Type B pancreatic cell (in vitro differentiated cells): ENCODE data around the gene HELZ. TPM values are rescaled to one million over a fixed set of nuclear protein-coding genes. Genes with fewer than 3 reads are reported as not detected.

Source experiments
- DNase-seq: peaks from one replicate; pipeline ENCODE4 v3.0.0; 2021; ENCODE audit warnings: mixed read lengths; ENCODE audit not compliant: unreplicated experiment; ENCODE audit errors: extremely low spot score
- H3K27ac Mint-ChIP-seq: 2 replicates; pipeline ENCODE4 v1.8.0; 2021; ENCODE audit warnings: mild to moderate bottlenecking, mixed read lengths
- H3K27me3 Mint-ChIP-seq: 2 replicates; pipeline ENCODE4 v1.8.0; 2021; ENCODE audit warnings: mixed read lengths
- H3K36me3 Mint-ChIP-seq: 2 replicates; pipeline ENCODE4 v1.8.0; 2021; ENCODE audit warnings: mixed read lengths
- H3K4me1 Mint-ChIP-seq: one replicate; pipeline ENCODE4 v1.8.0; 2021; ENCODE audit warnings: mixed read lengths; ENCODE audit not compliant: unreplicated experiment
- H3K4me3 Mint-ChIP-seq: 2 replicates; pipeline ENCODE4 v1.8.0; 2021; ENCODE audit warnings: mild to moderate bottlenecking, mixed read lengths
- H3K9me3 Mint-ChIP-seq: 2 replicates; pipeline ENCODE4 v1.8.0; 2021; ENCODE audit warnings: mixed read lengths
- CTCF ChIP-seq: fragments of 200-600 bp; sonication (generic); conservative IDR thresholded peaks from 2 replicates; pipeline ENCODE4 v1.5.0; 2021; ENCODE audit warnings: antibody characterized with exemption, mild to moderate bottlenecking
- total RNA-seq: library from RNA; stranded (reverse); gene quantifications from 2 replicates; pipeline ENCODE4 v1.2.1, GENCODE V29; 2021; ENCODE audit warnings: low replicate concordance

The HELZ gene
- total RNA-seq, 1 donor from 2014 or later, result 55.1 TPM

DNA sequence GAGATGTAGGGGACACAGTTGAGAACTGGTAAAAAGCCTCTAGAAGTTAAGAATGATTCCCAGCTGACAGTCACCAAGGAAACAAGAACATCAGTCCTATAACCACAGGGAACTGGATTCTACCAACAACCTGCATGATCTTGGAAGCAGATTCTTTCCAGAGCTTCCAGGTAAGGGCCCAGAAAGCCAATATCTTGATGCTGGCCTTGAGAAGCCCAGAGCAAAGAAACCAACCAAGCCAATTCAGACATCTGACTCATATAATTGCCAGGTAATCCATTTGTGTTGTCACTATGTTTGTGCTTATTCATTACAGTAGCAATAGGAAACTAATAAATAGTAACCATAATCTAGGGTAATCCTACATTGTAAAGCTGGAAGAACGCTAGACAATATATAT lies 119.1 kb downstream of the HELZ start:
- DNase-seq, result no peak
- no peaks in the 10 kb centered on the region for H3K9me3 Mint-ChIP-seq
- no peak overlapping the region for H3K27ac Mint-ChIP-seq
- no peak for TF ChIP-seq CTCF
- peaks cover 11% of the 10 kb centered on the region for H3K36me3 Mint-ChIP-seq
- no peaks in the 10 kb centered on the region for H3K4me1 Mint-ChIP-seq
- H3K4me3 Mint-ChIP-seq, result no peak overlapping the region
- H3K27me3 Mint-ChIP-seq, result no peaks in the 10 kb centered on the region

DNA sequence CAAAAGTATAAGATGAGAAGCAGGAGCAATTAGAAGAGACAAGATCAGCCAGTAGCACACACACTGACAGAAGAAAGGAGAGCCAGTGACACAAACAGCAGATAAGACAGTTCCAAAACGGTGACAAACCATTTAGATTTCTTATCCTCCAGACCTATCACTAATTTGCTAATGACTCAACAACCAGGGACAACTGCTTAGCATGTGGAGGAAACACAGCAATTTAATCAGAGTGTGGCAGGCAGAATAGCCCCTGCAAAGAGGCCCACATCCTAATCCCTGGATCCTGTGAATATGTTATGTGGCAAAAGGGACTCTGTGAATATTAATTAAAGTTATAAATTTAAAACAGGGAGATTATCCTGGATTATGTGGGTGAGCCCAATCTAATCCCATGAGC lies 119.6 kb downstream of the HELZ start:
- Mint-ChIP-seq H3K36me3 (peaks cover 16% of the 10 kb centered on the region), H3K4me1 (no peaks in the 10 kb centered on the region), H3K9me3 (no peaks in the 10 kb centered on the region), H3K27me3 (no peaks in the 10 kb centered on the region), H3K4me3 (no peak overlapping the region), H3K27ac (no peak overlapping the region)
- TF ChIP-seq CTCF, result no peak
- DNase-seq, result no peak

DNA sequence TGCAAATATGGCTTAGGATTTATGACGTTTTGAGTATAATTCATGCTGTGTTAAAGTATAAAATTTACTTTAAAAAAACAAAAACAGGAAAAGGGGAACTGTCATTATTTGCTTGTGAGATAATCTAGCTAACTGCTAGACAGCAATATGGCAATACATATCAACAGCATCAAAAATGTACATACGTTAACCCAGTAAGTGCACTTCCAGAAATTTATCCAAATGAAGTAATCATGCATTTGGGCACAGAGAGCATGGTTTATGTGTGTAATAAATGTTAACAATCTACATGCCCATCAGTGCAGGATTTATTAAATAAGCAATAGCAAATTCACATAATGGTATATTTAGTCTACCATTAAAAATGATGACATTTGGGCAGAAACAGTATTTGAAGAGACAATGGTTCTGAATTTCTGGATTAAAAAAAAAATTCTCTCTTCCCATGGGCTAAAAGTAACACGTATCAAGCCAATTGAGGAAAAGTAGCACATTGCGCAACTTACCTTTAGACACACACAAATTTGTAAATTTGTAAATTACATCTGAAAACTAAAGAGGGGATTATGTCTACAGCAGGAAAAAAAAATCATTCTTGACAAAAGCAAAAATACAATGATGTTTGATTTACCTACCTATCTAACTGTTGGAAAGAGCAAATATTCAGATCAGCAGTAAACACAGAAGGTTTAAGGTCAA lies 120.4 kb downstream of the HELZ start:
- no peak for TF ChIP-seq CTCF
- no peaks in the 10 kb centered on the region for H3K4me1 Mint-ChIP-seq

DNA sequence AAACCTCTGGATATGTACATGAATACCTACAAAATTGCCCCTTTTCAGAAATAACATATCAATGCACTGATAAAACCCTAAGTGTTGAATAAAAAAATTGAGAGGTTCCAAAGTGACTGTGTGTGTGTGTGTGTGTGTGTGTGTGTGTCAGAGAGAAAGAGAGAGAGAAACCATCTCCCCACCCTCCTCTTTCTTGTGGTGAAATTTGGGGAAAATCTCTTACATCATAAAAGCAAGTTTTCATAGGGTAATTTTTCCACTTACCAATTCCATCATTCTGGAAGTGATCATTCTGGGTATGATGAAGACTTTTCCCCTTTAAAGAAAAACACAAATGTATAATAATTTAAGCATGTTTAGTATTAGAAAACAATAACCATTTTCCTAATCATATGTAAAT lies 121.3 kb downstream of the HELZ start:
- H3K36me3 Mint-ChIP-seq, result peaks cover 28% of the 10 kb centered on the region
- H3K27me3 Mint-ChIP-seq, result no peaks in the 10 kb centered on the region
- TF ChIP-seq CTCF, result no peak
- no peak overlapping the region for H3K4me3 Mint-ChIP-seq
- H3K27ac Mint-ChIP-seq, result no peak overlapping the region
- DNase-seq, result no peak
- H3K4me1 Mint-ChIP-seq, result no peaks in the 10 kb centered on the region
- H3K9me3 Mint-ChIP-seq, result no peaks in the 10 kb centered on the region

More for the DNA sequence above, 120.4 kb downstream of the HELZ start:
- no peak for DNase-seq
- Mint-ChIP-seq H3K27me3 (no peaks in the 10 kb centered on the region), H3K9me3 (no peaks in the 10 kb centered on the region), H3K27ac (no peak overlapping the region), H3K36me3 (peaks cover 20% of the 10 kb centered on the region), H3K4me3 (no peak overlapping the region)

GRCh38 chr17:67121316-67121891 lies 123.6 kb downstream of the HELZ start:
- H3K36me3 Mint-ChIP-seq, result peaks cover 45% of the 10 kb centered on the region
- TF ChIP-seq CTCF, result no peak
- no peaks in the 10 kb centered on the region for H3K9me3 Mint-ChIP-seq
- no peak overlapping the region for H3K27ac Mint-ChIP-seq
- DNase-seq, result no peak
- H3K27me3 Mint-ChIP-seq, result no peaks in the 10 kb centered on the region
- H3K4me1 Mint-ChIP-seq, result no peaks in the 10 kb centered on the region
- no peak overlapping the region for H3K4me3 Mint-ChIP-seq
